Mesodermal cell (in vitro differentiated cells): Measurements from ENCODE around the gene SPECC1.

Experiments used
- H3K27ac ChIP-seq: 2 replicates; pipeline ENCODE4 v1.7.0; 2013; ENCODE audit warnings: mild to moderate bottlenecking, low read depth, low read length, moderate library complexity; ENCODE audit not compliant: severe bottlenecking
- H3K36me3 ChIP-seq: 2 replicates; pipeline ENCODE4 v1.7.1; 2013; ENCODE audit warnings: mild to moderate bottlenecking, low read length, moderate library complexity; ENCODE audit not compliant: control insufficient read depth, insufficient read depth
- H3K4me1 ChIP-seq: one replicate; pipeline ENCODE4 v1.7.1; 2013; ENCODE audit warnings: mild to moderate bottlenecking, low read length; ENCODE audit not compliant: insufficient read depth, control insufficient read depth, poor library complexity, severe bottlenecking
- H3K4me3 ChIP-seq: 2 replicates; pipeline ENCODE4 v1.7.0; 2013; ENCODE audit warnings: low read length, control low read depth, mild to moderate bottlenecking; ENCODE audit not compliant: insufficient read depth, poor library complexity, severe bottlenecking; ENCODE audit errors: extremely low read depth
- H3K9me3 ChIP-seq: 2 replicates; pipeline ENCODE4 v1.7.1; 2013; ENCODE audit warnings: mild to moderate bottlenecking, low read length, moderate library complexity; ENCODE audit not compliant: control insufficient read depth
- WGBS, 2 experiments: methylation state at CpG; one replicate each; pipeline ENCODE4 v1.1.5; 2013; ENCODE audit warnings: missing lambda C conversion rate in 2 of 2; ENCODE audit not compliant: insufficient coverage in 2 of 2; 5-methylcytosine and 5-hydroxymethylcytosine counted together

The SPECC1 gene

GRCh38 chr17:20142268-20142667 lies 133.1 kb downstream of the SPECC1 start:
- Histone ChIP-seq H3K9me3 (no peaks in the 10 kb centered on the region), H3K4me3 (no peak overlapping the region)
- WGBS, 2 experiments, result 91 to 100% methylated on average over 2 to 3 of the region's 6 CpGs

GRCh38 chr17:20143740-20144139 lies 134.6 kb downstream of the SPECC1 start:
- H3K9me3 ChIP-seq, result no peaks in the 10 kb centered on the region
- 89 to 92% methylated on average over 5 to 7 of the region's 8 CpGs for WGBS, 2 experiments

More at GRCh38 chr17:20142268-20142667, 133.1 kb downstream of the SPECC1 start:
- Histone ChIP-seq H3K27ac (no peak overlapping the region), H3K36me3 (no peaks in the 10 kb centered on the region), H3K4me1 (peaks cover 11% of the 10 kb centered on the region)

GRCh38 chr17:20145567-20145966 lies 136.4 kb downstream of the SPECC1 start:
- Histone ChIP-seq H3K4me1 (peaks cover 11% of the 10 kb centered on the region), H3K9me3 (no peaks in the 10 kb centered on the region), H3K36me3 (no peaks in the 10 kb centered on the region), H3K27ac (no peak overlapping the region), H3K4me3 (no peak overlapping the region)
- WGBS, 2 experiments, result 83 to 100% methylated on average over 1 of the region's 1 CpG

More at GRCh38 chr17:20143740-20144139, 134.6 kb downstream of the SPECC1 start:
- Histone ChIP-seq H3K4me3 (no peak overlapping the region), H3K36me3 (no peaks in the 10 kb centered on the region), H3K4me1 (peaks cover 11% of the 10 kb centered on the region), H3K27ac (no peak overlapping the region)

GRCh38 chr17:20149251-20149650 lies 140.1 kb downstream of the SPECC1 start:
- H3K36me3 ChIP-seq, result no peaks in the 10 kb centered on the region

GRCh38 chr17:20151174-20151573 lies 142.0 kb downstream of the SPECC1 start:
- Histone ChIP-seq H3K27ac (no peak overlapping the region), H3K4me3 (no peak overlapping the region), H3K4me1 (no peaks in the 10 kb centered on the region), H3K36me3 (no peaks in the 10 kb centered on the region), H3K9me3 (no peaks in the 10 kb centered on the region)
- WGBS, 2 experiments, result 80 to 96% methylated on average over 2 to 3 of the region's 5 CpGs

More at GRCh38 chr17:20149251-20149650, 140.1 kb downstream of the SPECC1 start:
- no peak overlapping the region for H3K4me3 ChIP-seq
- no peaks in the 10 kb centered on the region for H3K4me1 ChIP-seq
- no peak overlapping the region for H3K27ac ChIP-seq
- 91 to 93% methylated on average over 4 of the region's 4 CpGs for WGBS, 2 experiments
- no peaks in the 10 kb centered on the region for H3K9me3 ChIP-seq

GRCh38 chr17:20153231-20153630 lies 144.1 kb downstream of the SPECC1 start:
- peaks cover 3% of the 10 kb centered on the region for H3K36me3 ChIP-seq
- H3K9me3 ChIP-seq, result no peaks in the 10 kb centered on the region
- WGBS, 2 experiments, result 96 to 98% methylated on average over 2 of the region's 2 CpGs
- H3K4me3 ChIP-seq, result no peak overlapping the region
- peaks cover 2% of the 10 kb centered on the region for H3K4me1 ChIP-seq
- no peak overlapping the region for H3K27ac ChIP-seq

GRCh38 chr17:20154286-20155000 lies 145.3 kb downstream of the SPECC1 start:
- H3K4me3 ChIP-seq, result no peak overlapping the region
- 96% methylated on average over 10 to 11 of the region's 11 CpGs for WGBS, 2 experiments
- no peaks in the 10 kb centered on the region for H3K9me3 ChIP-seq
- peaks cover 13% of the 10 kb centered on the region for H3K36me3 ChIP-seq
- no peak overlapping the region for H3K27ac ChIP-seq
- peaks cover 6% of the 10 kb centered on the region for H3K4me1 ChIP-seq

- H3K9me3 ChIP-seq, result no peaks in the 10 kb centered on the region
- H3K4me3 ChIP-seq, result peak overlapping the region; percentile 65
- H3K4me1 ChIP-seq, result peaks cover 6% of the 10 kb centered on the region
- H3K36me3 ChIP-seq, result peaks cover 17% of the 10 kb centered on the region
- H3K27ac ChIP-seq, result peak overlapping the region; percentile 94
- 9 to 10% methylated on average over 49 to 52 of the region's 69 CpGs for WGBS, 2 experiments
Measured at GRCh38 chr17:20155258-20156195, 146.4 kb downstream of the SPECC1 start.

- Histone ChIP-seq H3K4me3 (peak overlapping the region; percentile 65), H3K9me3 (no peaks in the 10 kb centered on the region), H3K27ac (peak overlapping the region; percentile 94), H3K36me3 (peaks cover 24% of the 10 kb centered on the region), H3K4me1 (peaks cover 6% of the 10 kb centered on the region)
- WGBS, 2 experiments, result 0% methylated on average over 37 to 54 of the region's 72 CpGs
Measured at GRCh38 chr17:20156196-20157000, 147.2 kb downstream of the SPECC1 start.

- 2 to 8% methylated on average over 6 to 11 of the region's 12 CpGs for whole genome bisulfite sequencing, 2 experiments
- H3K4me1 ChIP-seq, result peaks cover 6% of the 10 kb centered on the region
- H3K4me3 ChIP-seq, result peak overlapping the region; percentile 65
- no peak overlapping the region for H3K27ac ChIP-seq
- peaks cover 24% of the 10 kb centered on the region for H3K36me3 ChIP-seq
- no peaks in the 10 kb centered on the region for H3K9me3 ChIP-seq
Measured at GRCh38 chr17:20157001-20157310, 147.8 kb downstream of the SPECC1 start.
